HG03064 (cell line): Measurements from ENCODE around the gene AHRR.
A peak's percentile ranks its signal among the peaks of the same experiment; 100 is the strongest.
"Not testable (repeated sequence)": the region's sequence is repeated elsewhere in the genome, so short reads cannot be mapped to it uniquely, and the experiment has no call there.

Experiments used
- ATAC-seq: cut with Tn5 transposase; IDR thresholded peaks from one replicate; pipeline ENCODE4 v1.9.1; 2021; ENCODE audit warnings: low read depth; ENCODE audit not compliant: unreplicated experiment

The AHRR gene

DNA sequence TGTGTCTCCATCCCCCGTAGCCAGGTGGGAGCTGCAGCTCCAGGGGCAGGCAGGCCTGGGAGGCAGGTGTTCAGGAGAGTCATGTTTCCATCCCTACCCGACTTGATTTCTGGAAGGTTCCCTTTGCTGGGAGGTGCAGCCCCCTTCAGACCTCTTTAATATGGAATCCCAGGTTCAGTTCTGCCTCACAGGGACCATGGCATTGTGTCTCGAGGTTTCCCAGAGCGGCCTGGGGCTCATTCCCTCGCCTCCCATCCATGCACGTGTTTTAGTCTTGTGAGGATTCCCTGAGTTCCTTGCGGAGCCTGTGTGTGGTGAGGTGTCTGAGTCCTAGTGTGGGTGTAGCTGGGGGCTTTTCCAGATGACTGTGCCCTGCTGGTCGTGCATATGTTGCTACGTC, 16.5 kb upstream of the AHRR start:
- no peak for ATAC-seq

DNA sequence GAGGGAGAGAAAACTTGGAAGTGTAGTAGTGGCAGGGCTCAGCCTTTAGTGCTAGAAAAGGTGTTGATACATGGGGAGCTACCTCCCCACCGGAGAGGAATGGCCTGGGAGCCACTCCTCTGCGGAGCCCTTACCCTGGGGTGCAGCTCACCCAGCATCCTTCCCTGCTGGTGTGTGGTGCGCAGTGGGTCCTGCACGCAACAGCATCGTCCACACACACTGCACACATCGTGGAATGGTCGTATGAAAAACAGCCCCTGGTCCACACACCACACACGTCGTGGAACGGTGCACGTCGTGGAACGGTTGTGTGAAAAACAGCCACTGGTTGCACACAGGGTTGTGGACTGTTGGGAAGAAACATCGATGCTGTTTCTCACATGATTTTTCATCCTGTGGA, 16.1 kb upstream of the AHRR start:
- no peak for ATAC-seq

DNA sequence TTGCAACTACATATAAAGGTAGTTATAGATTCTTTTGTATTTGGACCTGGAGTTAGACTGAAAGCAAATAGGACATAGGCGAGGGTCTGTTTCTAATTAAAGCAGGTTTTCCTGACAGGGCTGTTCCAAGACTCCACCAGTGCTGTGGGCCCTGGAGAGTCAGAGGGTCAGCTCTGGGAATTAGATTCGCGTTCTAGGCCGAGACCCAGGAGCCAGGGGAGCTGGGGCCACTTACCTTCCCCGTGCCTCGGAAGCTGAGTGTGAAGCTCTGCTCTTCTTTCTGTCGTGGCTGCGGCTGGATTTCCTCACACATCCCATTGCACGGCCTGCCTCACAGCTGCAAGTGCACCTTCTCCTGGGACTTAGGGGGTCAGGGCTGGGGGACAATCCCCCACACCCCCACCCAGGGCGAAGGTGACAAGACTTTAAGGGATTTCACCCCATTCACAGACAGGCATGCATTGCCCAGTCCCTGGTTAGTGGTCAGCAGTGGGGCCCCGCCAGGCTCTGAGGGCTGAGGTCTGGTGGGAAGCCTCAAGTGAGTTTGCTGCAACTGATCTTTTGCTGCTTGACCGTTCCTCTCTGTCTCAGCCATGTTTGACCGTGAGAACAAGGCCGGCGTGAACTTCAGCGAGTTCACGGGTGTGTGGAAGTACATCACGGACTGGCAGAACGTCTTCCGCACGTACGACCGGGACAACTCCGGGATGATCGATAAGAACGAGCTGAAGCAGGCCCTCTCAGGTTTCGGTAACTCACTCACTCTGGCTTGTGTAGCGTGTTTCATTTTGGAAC, 15.3 kb upstream of the AHRR start:
- ATAC-seq: no peak

DNA sequence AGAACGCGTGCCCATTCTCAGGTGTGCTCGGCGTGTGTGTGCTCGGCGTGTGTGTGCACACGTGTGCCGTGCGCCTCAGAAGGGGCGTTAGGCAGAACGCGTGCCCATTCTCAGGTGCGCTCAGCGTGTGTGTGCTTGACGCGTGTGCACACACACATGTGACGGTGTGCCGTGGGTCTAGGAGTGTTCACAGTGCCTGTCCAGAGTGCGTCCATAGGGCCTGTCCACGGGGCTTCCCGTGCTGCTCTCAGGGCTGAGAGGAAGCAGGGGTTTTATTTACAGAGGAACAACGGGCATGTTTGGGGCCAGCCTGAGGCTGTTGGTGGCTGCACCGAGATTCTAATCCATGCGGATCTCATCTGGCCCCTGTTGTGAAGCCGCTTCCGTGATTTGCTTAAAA, 14.2 kb upstream of the AHRR start:
- ATAC-seq: no peak

DNA sequence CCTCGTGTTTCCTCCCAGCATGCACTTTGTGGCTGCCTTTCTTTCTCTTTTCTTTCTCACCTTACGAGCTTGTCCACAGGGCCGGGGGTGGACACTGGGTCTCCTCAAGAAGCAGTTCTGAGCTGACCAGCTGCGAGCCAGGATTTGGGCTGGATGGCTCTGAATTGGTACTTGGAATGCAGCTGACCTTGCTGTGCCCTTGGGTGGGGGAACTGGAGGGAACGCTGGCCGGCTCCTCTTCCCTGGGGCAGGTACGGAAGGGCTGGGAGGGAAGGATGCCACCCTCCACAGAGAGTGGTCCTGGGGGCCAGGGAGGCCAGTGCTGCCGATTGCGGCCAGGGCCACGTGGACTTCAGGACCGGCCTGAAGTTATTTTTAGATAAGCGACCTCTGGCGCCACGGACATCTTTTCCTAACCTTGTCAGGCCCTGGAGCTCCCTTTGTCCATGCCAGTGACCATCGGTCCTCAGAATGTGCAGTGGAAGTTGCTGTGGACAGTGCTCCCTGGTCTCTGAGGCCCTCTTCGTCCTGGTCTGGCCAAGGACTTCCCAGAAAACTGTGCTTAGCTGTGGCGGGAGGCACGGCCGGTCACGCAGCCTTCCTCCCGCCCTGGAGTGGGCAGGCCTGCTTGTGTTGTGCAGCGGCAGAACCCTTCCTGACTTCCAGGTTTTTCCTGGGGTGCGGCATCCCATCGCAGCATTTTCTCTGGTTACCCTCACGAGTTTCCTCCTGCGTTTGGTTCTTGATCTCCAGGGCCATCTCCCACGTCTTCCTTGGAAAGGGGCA, 13.5 kb upstream of the AHRR start:
- no peak for ATAC-seq

DNA sequence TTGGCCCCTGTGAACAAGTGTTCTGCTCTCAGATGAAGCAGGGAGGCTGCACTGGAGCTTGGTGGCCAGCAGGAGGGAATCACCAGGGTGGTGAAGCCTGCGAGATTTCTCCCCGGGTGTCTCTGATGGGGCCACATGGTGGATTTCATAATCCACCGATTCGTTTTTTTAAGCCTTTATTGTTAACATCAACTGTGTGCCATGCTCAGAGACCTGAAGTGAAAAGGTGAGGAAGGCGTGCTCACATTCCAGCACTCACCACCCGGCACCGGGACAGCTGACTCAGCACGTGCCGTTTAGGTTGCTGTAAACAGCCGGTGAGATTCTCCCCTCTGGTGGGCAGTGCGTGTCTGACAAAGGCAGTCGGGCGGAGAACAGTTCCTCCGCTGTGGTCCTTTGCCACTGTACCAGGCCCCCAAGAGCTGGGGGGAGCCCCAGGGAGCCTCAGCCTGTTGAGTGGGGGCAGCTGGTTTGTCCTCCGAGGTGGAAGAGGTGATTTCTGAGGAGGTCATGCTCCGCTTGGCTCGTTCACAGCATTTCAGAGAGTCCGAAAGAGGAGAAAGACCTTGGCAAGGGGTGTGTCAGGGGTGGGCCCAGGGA, 12.7 kb upstream of the AHRR start:
- no peak for ATAC-seq

DNA sequence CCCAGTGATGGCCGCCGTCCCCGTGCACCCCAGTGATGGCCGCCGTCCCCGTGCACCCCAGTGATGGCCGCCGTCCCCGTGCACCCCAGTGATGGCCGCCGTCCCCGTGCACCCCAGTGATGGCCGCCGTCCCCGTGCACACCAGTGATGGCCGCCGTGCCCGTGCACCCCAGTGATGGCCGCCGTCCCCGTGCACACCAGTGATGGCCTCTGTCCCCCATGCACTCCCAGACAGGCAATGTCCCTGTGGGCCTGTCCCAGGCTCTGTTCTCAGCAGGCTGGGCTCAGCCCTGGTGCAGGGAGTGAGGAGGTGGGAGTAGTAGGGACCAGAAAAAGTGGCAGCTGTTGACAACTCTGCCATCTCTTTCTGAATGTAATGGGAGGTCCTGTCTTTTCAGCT, 11.7 kb upstream of the AHRR start:
- not testable (repeated sequence) for ATAC-seq

DNA sequence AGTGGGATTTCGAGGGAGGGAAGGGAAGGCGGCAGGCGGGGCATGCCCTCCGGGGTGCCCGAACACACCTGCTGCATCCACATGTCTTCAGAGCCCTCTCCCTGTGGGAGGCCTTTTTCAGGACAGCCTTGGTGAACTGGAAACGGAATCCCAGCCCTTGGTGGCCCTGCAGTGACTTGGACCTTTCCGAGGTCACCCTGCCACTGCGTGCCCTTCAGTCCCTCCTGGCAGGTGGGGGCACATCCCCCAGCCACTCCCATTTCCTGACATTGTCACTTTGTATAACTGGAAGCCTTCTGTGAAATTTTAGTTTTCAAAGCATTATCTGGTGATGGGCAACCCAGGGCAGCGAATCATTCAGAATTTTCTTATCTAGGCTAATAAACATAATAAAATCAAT, 11.0 kb upstream of the AHRR start:
- no peak for ATAC-seq

DNA sequence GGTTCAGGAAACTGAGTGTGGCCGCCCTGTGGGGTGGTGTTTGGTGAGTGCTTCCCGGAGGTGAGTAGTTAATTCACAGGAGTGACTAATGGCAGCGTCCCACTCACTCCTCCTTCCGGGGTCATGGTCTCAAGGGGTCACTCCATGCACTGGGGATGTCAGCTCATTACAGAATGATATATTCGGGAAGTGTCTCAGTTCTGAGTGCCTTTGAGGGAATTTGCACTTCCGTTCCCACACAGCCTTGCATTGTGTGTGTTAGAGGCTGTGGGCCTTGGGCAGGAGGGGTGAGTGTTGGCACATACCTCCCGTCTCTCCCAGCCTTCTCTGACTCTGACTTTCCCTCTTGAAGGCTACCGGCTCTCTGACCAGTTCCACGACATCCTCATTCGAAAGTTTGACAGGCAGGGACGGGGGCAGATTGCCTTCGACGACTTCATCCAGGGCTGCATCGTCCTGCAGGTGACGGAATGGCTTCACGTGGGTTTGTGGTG, 10.5 kb upstream of the AHRR start:
- no peak for ATAC-seq

DNA sequence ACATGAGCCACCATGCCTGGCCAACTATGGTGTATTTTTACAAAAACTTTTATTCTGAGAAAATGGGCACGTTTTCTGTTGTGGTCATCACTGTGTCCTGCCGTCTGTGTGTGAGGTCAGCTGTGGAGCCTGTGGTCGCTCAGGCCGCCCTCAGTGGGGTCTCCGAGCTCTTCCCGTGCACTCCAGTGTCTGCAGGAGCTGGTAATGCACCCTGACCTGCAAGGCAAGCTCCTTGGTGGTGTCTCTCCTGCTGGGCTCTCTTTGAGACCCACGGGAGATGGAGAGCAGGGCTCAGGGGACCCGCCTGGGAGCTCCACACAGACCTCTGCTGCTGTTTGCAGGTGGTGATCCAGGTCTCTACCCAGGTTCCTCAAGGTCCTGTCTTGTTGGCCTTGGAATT, 9.6 kb upstream of the AHRR start:
- ATAC-seq: no peak

DNA sequence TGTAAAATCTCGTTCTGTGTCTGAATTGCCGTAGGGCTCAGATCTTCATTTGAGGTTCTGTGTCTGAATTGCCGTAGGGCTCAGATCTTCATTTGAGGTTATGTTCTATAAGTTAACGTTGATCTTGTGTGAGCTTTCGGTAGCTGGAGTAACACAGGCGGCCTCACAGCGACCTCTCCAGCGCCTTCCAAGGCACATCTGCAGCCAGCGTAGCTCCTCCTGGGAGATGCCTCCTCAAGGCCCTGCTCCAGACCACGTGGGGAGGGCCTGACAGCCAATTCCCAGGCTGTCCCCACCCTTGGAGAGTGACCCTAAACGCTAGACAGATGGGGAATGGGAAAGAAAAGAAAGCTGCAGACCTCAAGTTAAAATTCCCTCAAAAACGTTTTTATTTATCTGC, 8.7 kb upstream of the AHRR start:
- ATAC-seq: no peak

DNA sequence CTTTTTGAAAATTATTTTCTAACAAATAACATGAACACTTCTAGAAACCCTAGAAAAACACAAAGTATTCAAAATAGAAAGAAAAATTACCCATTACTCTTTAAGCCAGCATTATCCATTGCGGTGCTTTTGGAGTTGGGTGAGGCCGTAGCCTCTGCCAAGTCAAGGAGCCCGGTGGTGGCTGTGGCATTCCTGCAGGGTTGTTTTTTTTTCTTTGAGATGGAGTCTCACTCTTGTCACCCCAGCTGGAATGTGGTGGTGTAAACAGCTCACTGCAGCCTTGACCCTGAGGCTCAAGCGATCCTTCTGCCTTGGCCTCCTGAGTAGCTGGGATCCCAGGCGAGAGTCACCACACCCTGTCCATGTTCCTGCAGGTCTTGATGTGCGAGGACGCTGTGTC, 8.2 kb upstream of the AHRR start:
- no peak for ATAC-seq

DNA sequence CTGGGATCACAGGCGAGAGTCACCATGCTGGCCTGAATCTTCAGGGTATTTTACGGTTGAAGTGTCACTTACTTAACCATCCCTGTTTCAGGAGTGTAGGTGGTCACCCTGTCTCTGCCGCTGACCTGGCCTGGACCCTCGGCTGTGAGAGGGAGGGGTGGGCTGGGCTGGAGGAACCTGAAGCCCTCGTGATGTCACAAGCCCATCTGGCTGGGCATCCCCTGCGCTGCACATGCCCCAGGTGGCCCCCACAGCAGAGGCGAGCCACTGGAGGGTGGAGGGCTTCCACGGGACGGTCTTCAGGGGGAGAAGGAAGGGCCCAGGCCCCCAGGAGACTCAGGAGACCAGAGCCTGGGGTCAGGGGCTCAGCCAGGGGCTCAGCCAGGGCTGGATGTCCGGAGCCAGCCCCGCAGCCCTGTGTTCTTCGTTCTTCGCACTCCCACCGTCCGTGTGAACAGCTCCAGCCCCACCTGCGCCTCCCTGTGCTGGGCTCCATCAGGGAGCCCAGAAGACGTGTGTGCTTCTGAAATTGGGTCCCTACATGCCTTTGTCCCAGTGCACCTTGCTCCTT, 7.6 kb upstream of the AHRR start:
- ATAC-seq: no peak

DNA sequence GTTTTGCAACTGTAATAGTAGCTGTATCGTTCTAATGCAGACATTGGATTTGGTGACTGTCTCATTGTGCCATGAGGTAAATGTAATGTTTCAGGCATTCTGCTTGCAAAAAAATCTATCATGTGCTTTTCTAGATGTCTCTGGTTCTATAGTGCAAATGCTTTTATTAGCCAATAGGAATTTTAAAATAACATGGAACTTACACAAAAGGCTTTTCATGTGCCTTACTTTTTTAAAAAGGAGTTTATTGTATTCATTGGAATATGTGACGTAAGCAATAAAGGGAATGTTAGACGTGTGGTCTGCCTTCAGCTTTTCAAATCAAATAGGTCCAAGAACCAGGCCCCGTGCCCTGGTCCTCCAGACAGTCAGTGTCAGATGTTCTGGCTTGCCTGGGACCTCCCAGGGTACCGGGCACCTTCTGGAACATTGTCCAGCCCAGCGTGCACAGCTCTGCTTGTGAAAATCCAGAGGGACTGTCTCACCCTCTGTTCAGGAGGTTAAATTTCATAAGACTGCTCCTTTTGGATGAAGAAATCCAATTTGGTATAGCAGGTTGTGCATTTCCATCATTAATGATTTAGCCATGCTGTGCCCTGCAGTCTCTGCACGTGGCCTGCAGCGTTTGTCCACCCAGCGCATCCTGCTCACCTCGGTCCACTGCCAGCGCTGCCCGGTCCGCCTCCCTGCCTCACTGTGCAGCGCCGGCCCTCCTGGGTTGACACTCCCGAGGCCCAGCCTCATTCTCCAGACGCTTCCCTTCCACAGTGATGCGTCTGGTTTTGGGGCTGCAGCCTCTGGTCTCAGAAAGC, 6.6 kb upstream of the AHRR start:
- ATAC-seq: no peak

DNA sequence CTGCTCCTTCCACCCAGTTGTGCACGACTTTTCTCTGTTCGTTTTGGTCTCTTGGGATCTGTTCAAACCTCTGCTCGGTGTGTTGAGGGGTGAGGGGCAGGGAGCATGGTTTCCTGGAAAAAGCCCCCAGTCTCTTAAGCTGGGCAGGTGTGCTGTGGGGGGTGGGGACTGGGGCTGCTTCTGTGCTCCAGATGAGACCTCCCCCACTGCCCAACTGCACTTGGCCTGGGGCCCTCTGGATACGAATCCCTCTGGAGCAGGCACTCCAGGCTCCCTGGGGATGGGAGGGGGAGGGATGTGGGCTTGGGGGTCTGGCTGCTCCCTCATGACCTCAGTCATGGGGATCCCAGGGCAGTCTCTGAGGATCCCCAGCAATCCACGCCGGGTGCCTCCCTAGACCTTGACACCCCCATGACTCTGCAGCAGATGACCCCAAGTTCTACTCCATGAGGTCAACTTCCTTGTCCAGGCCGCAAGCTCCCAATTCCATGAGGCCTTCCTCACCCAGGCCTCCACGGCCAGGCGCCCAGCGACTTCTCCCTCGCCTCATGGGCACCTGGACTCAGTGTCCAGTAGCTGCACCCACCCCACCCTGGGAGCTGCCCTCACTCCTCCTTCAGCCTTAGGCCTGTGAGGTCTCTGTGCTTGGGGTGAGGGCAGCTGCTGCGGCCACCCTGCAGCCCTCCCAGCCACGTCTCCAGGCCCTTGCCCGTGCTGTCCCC, 5.9 kb upstream of the AHRR start:
- no peak for ATAC-seq

DNA sequence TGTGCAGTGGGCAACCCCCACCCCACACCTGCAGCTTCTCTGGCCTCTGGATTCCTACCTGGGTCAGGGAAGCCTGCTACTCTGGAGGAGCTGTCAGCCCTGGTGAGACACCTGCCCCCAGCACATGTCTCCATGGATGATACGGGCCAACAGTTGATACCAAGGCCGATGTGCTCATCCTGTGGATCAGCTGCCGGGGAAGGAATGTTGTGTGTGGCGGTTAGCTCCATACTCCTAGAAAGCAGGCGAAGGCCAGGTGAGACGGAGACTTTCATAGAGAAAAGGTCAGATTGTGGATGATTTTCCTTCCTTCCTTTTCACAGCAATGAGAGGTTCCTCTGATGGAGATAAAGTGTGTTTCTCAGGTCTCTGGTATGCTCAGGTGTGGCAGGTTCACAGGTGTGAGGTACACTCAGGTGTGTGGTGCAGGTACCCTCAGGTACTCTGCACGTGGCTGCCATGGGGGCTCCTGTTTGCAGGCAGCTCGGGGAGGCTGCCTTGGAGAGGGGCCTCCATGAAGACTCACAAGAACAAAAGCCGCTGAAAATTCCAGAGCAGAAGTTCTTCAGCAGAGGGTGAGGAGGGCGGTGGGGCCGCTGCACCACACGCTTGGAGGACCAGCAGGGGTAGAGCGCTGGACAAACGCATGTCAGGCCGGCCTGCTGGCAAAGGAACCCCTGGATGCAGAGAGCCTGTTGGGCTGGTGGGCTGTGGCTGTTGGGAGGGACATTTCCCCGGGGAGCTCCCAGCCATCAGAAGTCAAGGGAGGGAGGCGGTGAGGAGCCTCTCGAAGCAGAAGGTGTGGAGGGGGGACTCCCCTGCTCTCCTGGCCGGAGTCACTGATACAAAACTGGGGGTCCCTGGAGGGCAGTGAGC, 5.1 kb upstream of the AHRR start:
- no peak for ATAC-seq

DNA sequence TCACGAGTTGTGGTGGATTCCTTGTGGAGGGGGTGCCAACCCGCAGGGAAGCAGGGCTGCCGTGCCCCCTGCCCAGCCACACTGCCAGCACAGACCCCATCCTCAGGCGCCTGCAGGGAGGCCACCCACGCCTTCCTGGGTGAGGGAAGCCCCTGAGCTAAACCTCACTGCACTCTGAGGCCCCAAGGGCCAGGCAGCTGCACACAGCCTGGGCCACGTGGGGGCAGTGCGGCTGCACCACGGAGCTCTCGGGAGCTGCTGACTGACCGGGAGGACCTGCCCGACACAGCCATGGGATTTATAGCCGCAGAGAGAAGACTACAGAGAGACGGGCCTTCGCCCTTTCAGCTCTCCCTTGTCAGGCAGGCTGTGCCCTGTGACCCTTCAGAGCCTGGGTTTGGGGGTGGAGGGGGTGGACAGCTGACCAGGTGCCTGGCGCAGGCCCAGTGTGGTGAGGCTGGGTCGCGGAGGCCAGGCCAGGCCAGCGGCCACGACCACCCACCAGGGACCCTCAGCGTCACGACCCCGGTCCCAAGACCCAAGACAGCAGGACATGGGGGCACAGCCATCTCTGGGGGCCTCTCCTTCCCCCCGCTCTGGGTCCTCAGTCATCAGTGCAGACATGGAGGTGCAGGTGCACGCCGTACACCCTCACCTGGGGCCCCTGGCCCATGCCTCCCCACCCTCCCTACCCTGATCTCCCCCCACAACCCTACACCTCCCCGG, 4.3 kb upstream of the AHRR start:
- ATAC-seq: peak; percentile 45

DNA sequence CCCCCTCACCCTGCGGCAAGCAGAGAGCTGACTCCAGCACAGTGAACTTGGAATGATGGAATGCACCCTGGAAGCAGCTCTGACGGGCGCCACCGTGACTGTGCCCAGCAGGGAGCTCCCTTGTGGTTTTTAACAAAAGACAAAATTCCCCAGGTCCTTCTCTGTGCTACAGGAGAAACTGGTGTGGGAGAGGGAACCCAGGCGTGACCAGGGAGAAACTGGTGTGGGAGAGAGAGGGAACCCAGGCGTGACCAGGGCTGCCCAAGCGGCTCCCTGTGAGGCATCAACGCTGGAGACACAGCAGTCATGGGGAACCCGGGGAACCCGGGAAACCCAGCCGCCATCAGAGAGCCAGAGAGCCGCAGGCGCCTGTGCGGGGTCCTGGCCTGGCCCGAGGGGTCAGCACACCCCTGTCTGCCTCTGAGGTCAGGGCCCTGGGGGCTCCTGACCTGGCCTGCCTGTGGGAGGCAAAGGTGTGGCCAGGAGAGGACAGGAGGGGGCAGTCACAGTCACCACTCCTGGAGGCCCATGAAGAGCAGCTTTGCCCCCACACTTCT, 3.1 kb upstream of the AHRR start:
- no peak for ATAC-seq
